Keratinocyte (primary cell): ENCODE results near the gene RAX2. TPM values are rescaled to one million over a fixed set of nuclear protein-coding genes. Genes with fewer than 3 reads are reported as not detected.

Source experiments
- DNase-seq: peaks from one replicate; pipeline ENCODE4 v3.0.0-alpha.2; 2011; ENCODE audit warnings: low read depth, missing footprints, low spot score
- FAIRE-seq: peaks from 2 replicates; lab custom pipeline; 2011; peaks lifted over from hg19 to GRCh38; lab: Jason Lieb, UNC
- H2AFZ ChIP-seq: 2 replicates; pipeline ENCODE4 v1.6.0; 2012; ENCODE audit warnings: low read length, control low read depth, inconsistent platforms; ENCODE audit not compliant: control insufficient read depth
- H3K27ac ChIP-seq: 2 replicates; pipeline ENCODE4 v1.5.1; 2011; ENCODE audit warnings: low read length; ENCODE audit not compliant: control insufficient read depth, insufficient read depth
- H3K27me3 ChIP-seq: 3 replicates; pipeline ENCODE4 v1.6.0; 2011; ENCODE audit warnings: low read length; ENCODE audit not compliant: control insufficient read depth, insufficient read depth; ENCODE audit errors: extremely low read depth
- H3K36me3 ChIP-seq, 2 experiments: 2 replicates in 1 of 2; 3 replicates in 1 of 2; pipeline ENCODE4 v1.5.1; 2011; ENCODE audit warnings: low read length in 2 of 2, mild to moderate bottlenecking in 1 of 2; ENCODE audit not compliant: control insufficient read depth in 2 of 2, insufficient read depth in 2 of 2; ENCODE audit errors: extremely low read depth in 1 of 2
- H3K4me1 ChIP-seq: 3 replicates; pipeline ENCODE4 v1.5.1; 2011; ENCODE audit warnings: low read length; ENCODE audit not compliant: control insufficient read depth, insufficient read depth; ENCODE audit errors: extremely low read depth
- H3K4me2 ChIP-seq: 3 replicates; pipeline ENCODE4 v1.6.0; 2011; ENCODE audit warnings: low read depth, low read length; ENCODE audit not compliant: control insufficient read depth, insufficient read depth; ENCODE audit errors: extremely low read depth
- H3K4me3 ChIP-seq, 3 experiments: fragments of 200-600 bp in 1 of 3; sonication (generic) in 1 of 3; 2 replicates in 2 of 3; 3 replicates in 1 of 3; pipeline ENCODE4 v1.5.1; 2011 to 2016; ENCODE audit warnings: low read length in 3 of 3, mild to moderate bottlenecking in 3 of 3, control low read depth in 2 of 3, inconsistent platforms in 1 of 3, low read depth in 1 of 3, mixed read lengths in 1 of 3, mixed run types in 1 of 3, moderate library complexity in 1 of 3; ENCODE audit not compliant: control insufficient read depth in 2 of 3, insufficient read depth in 2 of 3; ENCODE audit errors: extremely low read depth in 1 of 3
- H3K79me2 ChIP-seq: 2 replicates; pipeline ENCODE4 v1.6.0; 2012; ENCODE audit warnings: low read length; ENCODE audit not compliant: control insufficient read depth, insufficient read depth
- H3K9ac ChIP-seq: 3 replicates; pipeline ENCODE4 v1.6.0; 2011; ENCODE audit warnings: low read length; ENCODE audit not compliant: control insufficient read depth, insufficient read depth; ENCODE audit errors: extremely low read depth
- H3K9me1 ChIP-seq: 3 replicates; pipeline ENCODE4 v1.6.0; 2011; ENCODE audit warnings: low read length; ENCODE audit not compliant: control insufficient read depth, insufficient read depth; ENCODE audit errors: extremely low read depth
- H3K9me3 ChIP-seq: 2 replicates; pipeline ENCODE4 v1.5.1; 2012; ENCODE audit warnings: low read depth, low read length; ENCODE audit not compliant: control insufficient read depth
- H4K20me1 ChIP-seq: 3 replicates; pipeline ENCODE4 v1.6.0; 2011; ENCODE audit warnings: low read length; ENCODE audit not compliant: control insufficient read depth, insufficient read depth; ENCODE audit errors: extremely low read depth
- CTCF ChIP-seq, 3 experiments: IDR thresholded peaks in 1 of 3; conservative IDR thresholded peaks in 1 of 3; optimal IDR thresholded peaks in 1 of 3; 2 replicates in 2 of 3; 3 replicates in 1 of 3; pipeline versions ENCODE3 to v1.5.1; 2011; ENCODE audit warnings: low read length in 3 of 3, mild to moderate bottlenecking in 3 of 3, moderate library complexity in 2 of 3, control low read depth in 1 of 3, inconsistent platforms in 1 of 3; ENCODE audit not compliant: insufficient read depth in 2 of 3; ENCODE audit errors: extremely low read depth in 1 of 3
- EZH2 ChIP-seq: IDR thresholded peaks from one replicate; pipeline ENCODE4 v1.6.1; 2012; ENCODE audit warnings: inconsistent platforms, mild to moderate bottlenecking, low read length, moderate library complexity
- dilution Hi-C: fragments of 300-500 bp; cut with MboI; formaldehyde crosslinking; loops from one replicate; pipeline ENCODE4 v1.7.0; 2020; ENCODE audit warnings: low sequenced_read_pairs; ENCODE audit not compliant: extremely low pct_ligation_motif_present
- polyA plus RNA-seq, 5 experiments: library from polyadenylated mRNA; depleted of rRNA in 3 of 5; stranded (reverse) in 3 of 5; stranded (forward) in 1 of 5; unstranded in 1 of 5; fragments of >200 nt; gene quantifications; 1 replicate in 1 of 5; 2 replicates in 3 of 5; 3 replicates in 1 of 5; pipeline versions ENCODE4 v1.2.1 to v1.2.3, GENCODE V29; 2011 to 2012; ENCODE audit warnings: missing spikeins in 2 of 5, low read depth in 1 of 5, low replicate concordance in 1 of 5

RAX2 gene
- polyA plus RNA-seq, 1 donor (not counting 4 experiments of a cell fraction or from before 2014, with no cell fraction given): not detected

- no peaks in the 10 kb centered on the region for H3K79me2 ChIP-seq
- no peak for FAIRE-seq
Observed at GRCh38 chr19:3775831-3776230, 3.8 kb upstream of the RAX2 start.

GRCh38 chr19:3775374-3775711 lies 3.3 kb upstream of the RAX2 start:
- DNase-seq (no peak), FAIRE-seq (no peak)
- Histone ChIP-seq H3K9ac (no peak overlapping the region), H3K9me3 (no peaks in the 10 kb centered on the region), H3K4me1 (no peaks in the 10 kb centered on the region), H3K36me3 (no peaks in the 10 kb centered on the region), H3K4me2 (no peak overlapping the region), H3K79me2 (no peaks in the 10 kb centered on the region), H2AFZ (no peak overlapping the region), H3K27me3 (peaks cover 7% of the 10 kb centered on the region), H3K27ac (no peak overlapping the region), H4K20me1 (no peaks in the 10 kb centered on the region), H3K9me1 (no peaks in the 10 kb centered on the region), H3K4me3 (no peak overlapping the region)
- dilution Hi-C loops: no loop called here
- TF ChIP-seq CTCF (optimal IDR thresholded peaks at IDR 0.05 in 1 of 3, IDR thresholded peaks at IDR 0.05 in 1 of 3, conservative IDR thresholded peaks at IDR 0.05 in 1 of 3; ENCODE audit: extremely low read depth in 1 of 3, insufficient read depth in 2 of 3, low read length in 3 of 3) (no peak), EZH2 (no peak)

More at GRCh38 chr19:3775831-3776230, 3.8 kb upstream of the RAX2 start:
- Histone ChIP-seq H3K4me3 (no peak overlapping the region), H3K36me3 (no peaks in the 10 kb centered on the region), H3K9ac (no peak overlapping the region), H3K27me3 (peaks cover 6% of the 10 kb centered on the region), H3K4me2 (no peak overlapping the region), H3K9me1 (no peaks in the 10 kb centered on the region), H3K27ac (no peak overlapping the region), H4K20me1 (no peaks in the 10 kb centered on the region), H3K9me3 (no peaks in the 10 kb centered on the region), H2AFZ (no peak overlapping the region), H3K4me1 (no peaks in the 10 kb centered on the region)
- TF ChIP-seq EZH2: no peak
- no peak for TF ChIP-seq CTCF (optimal IDR thresholded peaks at IDR 0.05 in 1 of 3, IDR thresholded peaks at IDR 0.05 in 1 of 3, conservative IDR thresholded peaks at IDR 0.05 in 1 of 3; ENCODE audit: extremely low read depth in 1 of 3, insufficient read depth in 2 of 3, low read length in 3 of 3)
- no peak for DNase-seq
- dilution Hi-C loops: no loop called here
